Esophagus mucosa (tissue), 1 donor: Measurements from ENCODE around the gene PCDH12. TPM values are rescaled to one million over a fixed set of nuclear protein-coding genes. Genes with fewer than 3 reads are reported as not detected.
"Not testable (repeated sequence)": the region's sequence is repeated elsewhere in the genome, so short reads cannot be mapped to it uniquely, and the experiment has no call there.

Experiments used
- ATAC-seq: fragments of 200-7000 bp; cut with Tn5 transposase; one replicate; pipeline ENCODE4 v1.9.1; 2020
- total RNA-seq: library from RNA; stranded (reverse); gene quantifications from one replicate; pipeline ENCODE4 v1.2.4, GENCODE V29; 2023
- donor health status: DM: yes; HTN: yes; CAD: no.

The PCDH12 gene
- total RNA-seq, 1 donor from 2014 or later: 0.40 TPM

GRCh38 chr5:141935538-141935937 is 22.5 kb downstream of the PCDH12 start:
- ATAC-seq: peak; percentile 95

GRCh38 chr5:141934099-141934844 is 23.7 kb downstream of the PCDH12 start:
- ATAC-seq: no peak

- no peak for ATAC-seq
These were observed 24.9 kb downstream of the PCDH12 start for GRCh38 chr5:141933151-141933550.

GRCh38 chr5:141931694-141932093 is 26.3 kb downstream of the PCDH12 start:
- ATAC-seq: no peak

GRCh38 chr5:141929398-141930058 is 28.5 kb downstream of the PCDH12 start:
- ATAC-seq: no peak

GRCh38 chr5:141928051-141928450 is 30.0 kb downstream of the PCDH12 start:
- ATAC-seq: no peak

- no peak for ATAC-seq
These were observed 31.6 kb downstream of the PCDH12 start for GRCh38 chr5:141926434-141926833.

- ATAC-seq: peak; percentile 98
These were observed 34.3 kb downstream of the PCDH12 start, which contains the start of gene DELE1 for GRCh38 chr5:141923448-141924313. Gene DELE1 (plus strand): TSS chr5:141923871. CDS start chr5:141923942, 71 bp downstream.

- not testable (repeated sequence) for ATAC-seq
These were observed 35.1 kb downstream of the PCDH12 start for GRCh38 chr5:141922827-141923447.

GRCh38 chr5:141920771-141921170 is 37.2 kb downstream of the PCDH12 start:
- ATAC-seq: no peak

GRCh38 chr5:141919218-141920119 is 38.5 kb downstream of the PCDH12 start:
- ATAC-seq: no peak

GRCh38 chr5:141917760-141918159 is 40.2 kb downstream of the PCDH12 start:
- no peak for ATAC-seq

- ATAC-seq: no peak
These were observed 41.5 kb downstream of the PCDH12 start for GRCh38 chr5:141916522-141916921.

- peak; percentile 30 for ATAC-seq
These were observed 42.1 kb downstream of the PCDH12 start for GRCh38 chr5:141915881-141916336.

- no peak for ATAC-seq
These were observed 43.2 kb downstream of the PCDH12 start for GRCh38 chr5:141914797-141915196.

- peak; percentile 34 for ATAC-seq
These were observed 43.7 kb downstream of the PCDH12 start for GRCh38 chr5:141914199-141914743.

- ATAC-seq: no peak
These were observed 44.3 kb downstream of the PCDH12 start for GRCh38 chr5:141913560-141914198.

- peak; percentile 46 for ATAC-seq
These were observed 47.7 kb downstream of the PCDH12 start for GRCh38 chr5:141910271-141910673.

GRCh38 chr5:141909212-141909611 is 48.8 kb downstream of the PCDH12 start:
- ATAC-seq: no peak

GRCh38 chr5:141908796-141909195 is 49.2 kb downstream of the PCDH12 start:
- no peak for ATAC-seq
